TTC549 (cell line): ENCODE results near the gene SLC38A4.

ENCODE experiments used
- FAIRE-seq: peaks from 2 replicates; lab custom pipeline; 2012; peaks lifted over from hg19 to GRCh38; lab: Jason Lieb, UNC

The SLC38A4 gene

DNA sequence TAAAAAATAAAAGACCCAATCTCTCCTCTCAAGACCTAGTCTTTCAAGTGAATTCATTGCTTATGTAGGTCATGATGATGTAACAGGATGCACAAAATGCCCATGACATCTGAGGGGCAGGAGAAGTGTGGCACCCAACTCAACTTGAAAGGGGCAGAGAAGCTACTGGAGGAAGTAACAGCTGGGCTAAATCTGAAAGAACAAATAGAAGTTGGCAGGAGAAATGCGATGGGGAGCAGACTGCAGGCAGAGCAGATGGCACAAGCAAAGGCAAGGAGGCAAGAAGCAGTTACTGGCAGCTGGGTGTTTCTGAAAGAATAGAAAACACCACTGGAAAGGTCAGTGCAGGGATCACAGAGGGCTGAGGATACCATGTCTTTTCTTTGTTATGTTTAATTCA, 14.6 kb downstream of the SLC38A4 start:
- no peak for FAIRE-seq

DNA sequence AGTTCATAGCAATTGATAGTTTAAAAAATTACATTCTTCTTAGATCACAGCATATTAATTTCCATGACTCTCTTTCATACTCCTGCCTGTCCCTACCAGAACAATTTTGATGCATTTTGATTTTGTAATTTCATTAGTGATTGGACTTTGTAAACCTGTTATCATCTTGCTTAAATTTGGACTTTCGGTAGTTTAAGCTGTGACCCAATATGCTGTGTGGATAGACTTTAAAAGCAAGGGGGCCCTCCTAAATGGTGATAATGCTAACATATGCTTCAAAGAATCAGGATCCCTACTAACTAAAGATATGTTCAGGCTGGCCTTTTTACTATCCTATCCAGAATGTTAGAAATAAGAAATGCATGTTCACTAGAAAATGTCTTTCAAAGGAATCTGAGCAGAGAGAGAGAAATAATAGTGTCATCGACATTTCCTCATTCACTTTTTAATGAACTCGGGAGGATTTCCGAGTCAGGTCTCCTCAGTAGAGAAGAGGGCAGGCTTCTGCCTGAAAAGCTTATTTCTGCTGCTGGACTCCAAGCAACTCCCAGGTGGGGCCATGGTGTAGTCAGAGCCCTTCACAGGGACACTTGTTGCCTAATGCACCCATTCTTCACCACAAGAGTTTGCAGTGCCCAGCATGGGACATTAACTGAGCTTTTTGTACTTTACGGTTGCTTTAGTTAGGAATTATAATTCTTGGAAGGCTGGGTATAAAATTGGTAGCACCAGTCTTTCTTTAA, 16.7 kb downstream of the SLC38A4 start:
- no peak for FAIRE-seq

DNA sequence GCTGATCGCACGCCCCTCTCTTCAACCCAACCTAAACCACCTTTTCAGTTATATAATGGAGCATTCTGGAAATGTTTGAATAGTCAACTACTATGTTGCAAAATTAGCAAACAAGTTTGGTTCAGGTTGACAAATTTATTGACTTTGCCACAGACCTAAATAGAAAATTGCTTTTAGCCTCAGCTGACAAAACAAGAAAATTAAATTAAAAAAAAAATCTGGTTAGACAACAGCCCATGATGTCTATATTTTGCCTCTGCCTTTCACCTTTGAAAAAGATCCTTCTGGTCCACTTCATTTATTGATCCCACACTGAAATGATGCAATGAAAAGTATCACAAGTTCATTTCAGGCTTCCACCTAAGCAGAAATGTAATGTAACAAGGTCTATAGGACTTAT, 17.5 kb downstream of the SLC38A4 start:
- no peak for FAIRE-seq

DNA sequence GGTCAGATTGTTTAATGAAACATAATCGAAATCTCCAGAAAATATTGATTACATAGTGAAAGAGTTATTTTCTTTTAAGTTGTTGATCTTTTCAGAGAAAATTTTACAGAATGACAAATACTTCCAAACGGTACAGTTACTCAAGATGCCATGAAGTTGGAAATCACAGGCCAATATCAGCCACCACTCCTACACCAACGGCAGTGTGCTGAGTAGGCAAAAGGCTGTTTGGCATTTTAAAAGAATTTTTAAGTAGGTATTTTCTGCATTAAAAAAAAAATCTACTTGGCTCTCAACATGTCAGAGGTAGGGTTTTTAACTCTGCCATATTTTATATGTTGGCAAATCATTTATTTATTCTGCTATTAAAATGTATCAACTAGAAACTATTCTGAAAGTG, 21.7 kb downstream of the SLC38A4 start:
- FAIRE-seq: no peak

DNA sequence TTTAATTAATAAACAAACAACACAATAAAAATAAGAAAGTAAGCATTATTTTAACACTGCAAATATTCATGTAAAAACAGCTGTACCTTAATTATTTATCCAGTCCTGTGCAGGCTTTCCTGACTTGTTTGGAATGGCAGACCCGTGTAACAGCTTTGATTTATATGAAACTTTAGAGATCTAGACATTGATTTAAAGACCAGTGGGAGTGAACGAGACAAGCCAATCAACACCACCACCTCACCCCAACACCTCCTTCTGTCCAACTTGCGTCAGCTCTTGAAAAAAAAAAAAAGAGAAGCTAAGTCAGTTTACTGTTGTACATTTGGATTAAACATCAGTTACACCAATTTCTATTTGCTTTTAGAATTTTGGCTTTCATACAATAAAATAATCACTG, 22.3 kb downstream of the SLC38A4 start:
- FAIRE-seq: no peak

DNA sequence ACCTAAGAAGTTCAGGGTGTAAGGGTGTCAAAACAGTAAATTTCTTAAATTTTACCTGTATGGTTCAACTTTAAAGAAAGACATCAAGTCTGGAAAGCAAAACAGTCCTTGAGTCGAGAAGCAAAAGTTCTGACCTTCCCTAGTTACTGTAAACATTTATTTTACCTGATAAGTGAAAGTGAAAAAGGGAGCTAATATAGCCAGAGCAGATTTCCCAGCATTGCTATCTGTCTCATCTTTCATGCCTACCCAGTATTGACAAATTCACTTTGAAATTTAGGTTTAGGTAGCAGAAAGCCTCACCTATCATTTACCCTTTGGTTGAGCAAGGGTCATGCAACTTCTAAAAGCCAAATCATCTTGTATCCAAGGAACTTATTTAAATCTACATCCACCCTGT, 24.5 kb downstream of the SLC38A4 start:
- no peak for FAIRE-seq

DNA sequence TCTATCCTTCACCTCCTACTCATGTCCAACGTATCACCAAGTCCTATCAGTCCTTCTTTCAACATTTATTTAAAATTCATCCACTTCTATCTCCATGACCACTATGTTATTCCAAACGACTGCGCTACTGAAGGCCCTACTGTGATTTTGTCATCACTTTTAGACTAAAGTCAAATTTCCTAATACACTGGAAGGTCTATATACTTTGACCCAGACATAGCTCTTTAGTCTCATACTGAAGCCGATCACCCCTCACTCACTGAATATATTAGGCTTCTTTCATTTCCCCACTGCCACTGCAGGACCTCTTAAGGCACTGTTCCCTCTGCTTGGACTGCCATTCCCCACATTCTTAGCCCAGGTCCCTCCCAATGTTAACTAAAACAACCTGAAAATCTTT, 25.6 kb downstream of the SLC38A4 start:
- no peak for FAIRE-seq

DNA sequence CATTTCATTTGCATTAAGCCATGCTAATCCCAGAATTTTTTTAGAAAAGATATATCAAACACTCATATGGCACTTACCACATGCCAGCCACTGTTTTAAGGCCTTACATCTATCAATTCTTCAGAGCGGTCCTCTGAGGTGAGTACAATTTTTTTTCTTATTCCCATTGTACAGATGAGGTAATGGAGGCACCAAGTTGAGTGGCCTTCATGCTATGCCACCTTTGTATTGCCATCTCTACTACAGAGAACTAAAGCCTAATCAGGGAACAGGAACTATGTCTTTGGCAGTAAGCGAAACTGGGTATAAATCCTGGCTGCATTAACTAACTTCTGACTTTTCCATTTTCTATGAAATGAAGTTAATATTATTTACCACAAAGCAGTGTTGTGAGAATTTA, 27.1 kb downstream of the SLC38A4 start:
- no peak for FAIRE-seq

DNA sequence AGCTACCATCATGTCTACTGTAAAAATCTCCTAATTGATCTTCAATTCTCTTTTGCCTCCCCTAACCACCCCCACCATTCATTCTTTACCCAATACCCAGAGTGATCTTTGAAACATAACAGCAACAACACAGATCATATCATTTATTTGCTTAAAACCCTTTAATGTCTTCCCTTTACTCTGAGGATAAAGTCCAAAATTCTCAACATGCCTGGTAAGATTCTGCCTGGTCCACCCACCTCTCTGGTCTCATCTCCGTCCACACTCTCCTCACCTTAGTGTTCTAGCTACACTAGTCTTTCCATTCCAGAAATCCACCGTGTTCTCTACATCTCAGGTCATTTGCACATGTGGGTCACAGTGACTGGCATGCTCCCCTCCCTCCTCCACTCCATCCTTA, 27.7 kb downstream of the SLC38A4 start:
- FAIRE-seq: no peak

DNA sequence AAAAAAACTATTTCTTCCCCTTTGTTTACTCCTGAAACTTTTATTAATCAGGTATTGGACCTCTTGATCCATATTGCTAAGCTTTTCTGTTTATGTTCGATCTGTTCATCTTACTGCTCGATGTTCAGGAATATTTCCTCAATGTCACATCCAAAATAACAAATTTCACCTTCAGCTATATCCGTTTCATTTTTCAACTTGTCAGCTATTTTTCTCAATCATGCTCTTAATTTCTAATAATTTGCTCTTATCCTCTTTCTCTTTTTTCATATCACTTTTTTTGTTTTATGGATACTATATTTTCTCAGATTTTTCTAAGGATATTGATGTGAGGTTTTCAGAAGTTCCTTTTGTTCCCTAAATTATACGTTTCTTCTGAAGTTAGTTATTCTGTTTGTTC, 29.8 kb downstream of the SLC38A4 start:
- no peak for FAIRE-seq

DNA sequence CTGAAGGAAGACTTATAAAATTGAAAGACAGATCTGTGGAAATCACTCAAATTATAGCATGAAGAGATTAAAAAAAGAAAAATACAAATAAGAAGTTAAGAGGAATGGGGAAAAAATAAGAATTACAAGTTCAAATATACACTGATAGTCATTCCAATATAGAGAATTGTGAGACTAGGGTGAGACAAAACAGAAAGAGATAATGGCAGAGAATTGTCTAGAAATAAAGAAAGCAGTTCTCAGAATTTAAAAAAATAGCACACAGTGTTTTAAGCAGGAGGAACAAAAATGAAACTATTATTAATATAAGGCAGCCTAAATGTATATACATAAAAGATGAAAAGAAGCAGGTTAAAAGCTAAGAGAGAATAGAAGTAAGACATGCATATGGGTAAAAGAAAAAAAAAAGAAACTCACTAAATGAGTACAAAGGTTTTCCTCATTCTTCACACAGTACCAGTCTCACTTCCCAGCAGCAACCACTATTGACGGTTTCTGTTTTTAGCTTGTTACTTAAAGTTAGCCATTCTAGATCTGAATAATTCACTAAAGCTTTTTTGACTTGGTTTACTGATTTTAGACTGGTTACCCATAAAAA, 31.1 kb downstream of the SLC38A4 start:
- peak; percentile 19 for FAIRE-seq

DNA sequence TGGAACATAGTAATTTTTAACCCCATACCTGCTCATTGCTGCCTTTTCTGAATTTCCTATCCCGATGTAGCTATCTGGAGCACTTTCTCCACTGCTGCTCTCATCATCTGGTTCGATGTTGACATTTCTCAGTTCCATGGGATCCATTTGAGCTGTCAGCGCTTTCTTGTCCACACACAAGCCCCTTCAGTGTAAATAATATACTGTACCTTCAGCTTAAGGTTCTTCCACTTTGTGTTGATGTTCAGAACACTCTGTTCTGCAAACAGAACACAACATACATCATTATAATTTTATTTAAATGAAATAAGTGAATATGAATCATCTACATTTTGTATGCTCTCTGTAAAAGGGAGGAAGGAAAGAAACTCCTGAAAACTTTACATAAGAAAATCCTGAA, 32.9 kb downstream of the SLC38A4 start:
- FAIRE-seq: no peak

DNA sequence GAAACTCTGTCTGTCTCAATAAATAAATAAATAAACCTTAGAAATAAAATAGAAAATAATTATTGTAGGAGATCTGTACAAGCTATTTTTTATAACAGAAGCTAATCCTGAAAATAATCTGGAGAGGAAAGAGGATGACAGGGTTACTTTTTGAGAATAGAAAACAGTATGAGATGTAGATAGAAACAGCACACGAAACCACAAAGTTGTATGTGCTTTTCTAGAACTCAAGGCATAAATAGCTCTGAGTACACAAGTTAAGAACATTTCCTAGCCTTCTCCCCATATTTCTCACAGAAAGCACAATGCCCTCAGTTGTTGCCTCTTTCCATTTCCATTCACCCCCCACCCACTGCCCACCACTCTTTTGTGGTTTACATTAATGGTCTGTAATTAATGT, 35.7 kb downstream of the SLC38A4 start:
- FAIRE-seq: no peak

DNA sequence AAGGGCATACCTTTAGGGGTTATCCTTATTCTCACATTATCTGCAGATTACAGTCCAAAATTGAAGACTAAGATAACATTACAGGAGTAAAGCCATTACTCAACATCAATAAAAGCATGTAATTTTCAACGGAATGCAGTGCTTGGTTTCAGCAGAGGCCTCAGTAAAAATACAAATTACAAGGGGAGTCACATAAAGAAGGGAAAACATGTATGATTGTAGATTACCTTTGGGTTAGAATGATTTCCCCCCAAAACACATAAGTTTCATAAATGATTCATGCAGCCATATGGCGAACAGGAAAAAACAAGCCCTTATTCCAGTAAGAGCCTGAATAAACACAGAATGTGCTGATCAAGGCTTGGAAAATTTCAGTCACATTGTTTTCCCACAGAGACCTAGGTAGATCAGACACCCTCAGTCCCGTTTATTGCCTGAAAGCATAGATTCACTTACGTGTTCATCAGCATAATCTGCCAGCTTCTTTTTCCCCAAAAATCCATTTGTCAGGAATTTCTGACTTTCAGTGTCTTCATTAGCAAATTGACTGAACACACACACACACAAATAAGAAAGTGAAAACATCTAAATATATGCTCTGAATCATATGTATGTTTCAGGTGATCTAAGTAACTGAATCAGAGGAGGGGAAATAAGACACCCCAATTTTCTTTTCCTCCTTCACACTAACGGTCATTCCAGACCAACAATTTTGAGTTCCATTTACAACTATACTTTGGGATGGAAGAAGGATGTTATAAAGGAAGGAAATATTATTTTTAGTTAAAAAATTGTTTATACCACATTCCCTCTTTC, 37.5 kb downstream of the SLC38A4 start:
- FAIRE-seq: no peak

DNA sequence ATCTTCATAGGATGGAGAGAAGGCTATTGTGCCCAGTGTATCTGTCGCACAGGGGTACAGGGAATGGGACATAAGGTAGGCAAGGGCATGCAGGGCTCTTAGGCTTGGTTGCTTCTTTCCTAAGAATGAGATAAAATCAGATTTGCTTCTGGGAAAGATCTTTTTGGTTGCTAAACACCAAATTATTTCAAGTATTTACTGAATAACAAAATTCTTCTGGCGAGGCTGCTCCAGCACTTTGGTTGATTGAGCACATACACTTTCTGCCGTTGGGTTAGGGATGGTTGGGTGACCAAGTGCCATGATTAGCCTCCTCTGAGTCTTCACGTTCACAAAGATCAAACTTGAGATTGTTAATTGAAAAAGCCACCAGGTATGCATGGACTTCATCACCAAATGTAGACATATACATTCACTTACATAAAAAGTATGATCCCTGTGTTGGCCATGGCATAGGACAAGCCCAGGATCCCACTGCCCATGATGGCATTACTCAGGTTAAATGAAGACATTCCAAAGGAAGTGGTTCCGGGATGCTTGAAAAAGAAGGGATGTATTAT, 38.2 kb downstream of the SLC38A4 start:
- FAIRE-seq: no peak

DNA sequence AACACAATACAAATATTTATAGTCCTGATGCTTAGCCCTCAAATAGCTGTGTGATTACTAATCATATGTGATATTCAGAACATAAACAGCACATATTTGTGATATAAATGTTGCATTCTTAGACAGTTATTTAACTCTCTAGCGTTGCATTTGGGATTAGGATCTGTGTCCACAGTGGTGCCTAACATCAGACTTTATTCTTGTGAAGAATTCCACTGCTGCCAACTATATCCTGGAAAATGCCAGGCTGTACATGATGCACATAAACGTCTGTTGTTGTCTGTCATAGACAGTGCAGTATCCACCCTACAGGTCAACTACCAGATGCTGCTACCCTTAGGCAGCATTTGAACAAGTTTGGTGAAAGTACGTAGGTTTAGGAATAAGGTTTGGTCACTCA, 39.0 kb downstream of the SLC38A4 start:
- FAIRE-seq: no peak

DNA sequence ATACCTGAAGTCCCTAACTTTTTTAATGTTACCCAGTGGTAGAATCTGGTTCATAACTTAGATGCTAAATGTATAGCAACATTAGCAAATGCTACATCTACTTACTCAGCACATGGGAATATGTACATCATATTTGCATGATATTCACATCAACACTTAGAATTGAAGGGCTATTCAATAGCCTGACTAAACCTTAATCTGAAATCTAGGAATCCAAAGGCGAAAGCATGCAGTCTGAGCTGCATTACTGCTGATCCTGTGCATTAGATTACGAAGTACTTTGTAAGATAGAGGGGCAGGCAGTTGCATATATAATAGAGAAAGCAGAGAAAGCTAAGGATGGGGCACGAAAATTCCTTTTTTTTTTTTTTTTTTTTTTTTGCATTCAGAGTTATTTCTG, 40.4 kb downstream of the SLC38A4 start:
- no peak for FAIRE-seq

DNA sequence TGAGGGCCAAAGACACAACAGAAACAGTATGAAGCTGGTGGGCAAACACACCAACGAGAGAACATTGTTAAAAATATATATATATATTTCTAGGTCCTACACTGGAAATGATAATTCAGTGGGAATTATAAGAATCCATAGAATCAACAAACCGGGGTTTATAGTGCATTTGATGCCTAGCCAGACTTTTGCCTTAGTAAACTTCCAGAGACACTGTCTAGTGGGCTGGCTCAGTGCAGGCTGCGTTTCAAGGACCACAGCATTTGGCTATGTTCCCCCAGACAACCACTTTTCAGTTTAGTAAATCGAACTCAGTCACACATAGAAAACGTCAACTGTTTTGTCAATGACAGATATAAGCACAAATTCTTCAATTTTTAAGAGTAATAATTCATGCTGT, 41.9 kb downstream of the SLC38A4 start:
- FAIRE-seq: no peak

DNA sequence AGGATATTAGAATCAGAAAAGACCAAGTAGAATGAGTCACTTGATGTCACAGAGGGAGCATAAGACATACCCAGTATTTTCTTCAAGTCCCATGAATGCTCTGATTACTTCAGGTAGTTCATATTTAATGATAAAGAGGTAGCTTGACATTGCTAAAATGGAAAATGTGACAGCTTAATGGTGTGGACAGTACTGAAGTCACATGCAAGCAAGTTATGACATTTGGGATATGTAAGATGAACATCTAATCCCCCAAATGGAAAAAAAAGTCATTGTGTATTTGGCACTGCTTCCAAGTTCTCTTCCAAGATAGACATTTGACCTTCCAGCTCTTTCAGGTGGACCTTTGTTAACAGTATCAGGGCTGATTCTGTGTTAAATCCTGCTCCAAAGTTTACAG, 45.9 kb downstream of the SLC38A4 start:
- no peak for FAIRE-seq

DNA sequence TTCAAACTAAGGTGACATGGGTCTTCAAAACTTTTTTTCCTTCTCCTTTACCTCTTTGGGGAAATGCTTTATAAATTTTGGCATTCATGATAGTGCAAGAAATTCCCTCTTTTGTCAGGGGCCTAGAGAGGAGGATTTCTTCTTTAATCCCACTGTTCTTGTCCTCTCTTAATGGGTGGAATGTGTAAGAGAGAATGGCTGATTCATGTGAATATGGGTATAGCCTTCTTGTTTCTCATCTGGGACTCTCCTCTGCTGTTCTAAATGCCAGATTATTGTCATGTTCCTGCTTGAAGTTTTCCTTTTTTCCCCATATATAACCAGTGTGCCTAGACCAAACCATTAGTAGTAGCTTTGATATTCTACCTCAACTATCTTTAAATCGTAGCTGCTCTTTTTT, 46.7 kb downstream of the SLC38A4 start:
- FAIRE-seq: no peak

DNA sequence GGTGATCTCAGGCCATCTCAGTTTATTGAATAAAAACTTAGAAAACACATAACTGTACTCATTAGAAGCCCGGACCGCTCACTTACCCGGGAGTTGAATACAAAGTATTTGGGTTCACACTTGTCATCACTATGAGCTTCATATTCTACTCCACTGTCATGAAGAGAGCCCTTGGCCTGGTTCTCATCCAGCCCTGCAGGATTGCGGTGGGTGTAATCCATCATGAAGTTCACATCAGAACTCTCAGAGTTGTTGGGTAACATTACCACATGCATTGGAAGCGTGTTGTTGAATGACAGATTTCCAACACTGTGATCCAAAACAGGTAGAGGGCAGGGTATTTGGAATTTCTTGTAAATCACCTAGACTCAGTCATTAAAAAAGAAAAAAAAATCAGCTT, 47.4 kb downstream of the SLC38A4 start:
- FAIRE-seq: no peak

DNA sequence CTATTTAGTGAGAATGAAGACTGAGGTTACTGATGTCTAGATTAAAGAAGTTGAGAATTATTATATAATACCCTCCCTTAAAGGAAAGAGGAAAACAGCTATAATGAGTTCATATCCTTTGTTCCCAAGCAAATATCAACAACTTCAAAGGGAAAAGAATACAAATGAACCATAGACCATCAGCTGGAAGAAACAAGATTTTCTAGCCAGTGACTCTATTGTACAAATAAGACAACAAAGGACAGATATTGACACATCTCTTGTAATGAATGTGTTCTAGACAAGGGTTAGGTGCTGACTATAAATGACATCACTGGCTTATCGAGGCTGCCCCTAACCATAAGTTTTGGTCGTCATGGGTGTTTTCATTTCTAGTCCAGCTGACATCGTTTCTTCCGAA, 48.2 kb downstream of the SLC38A4 start:
- no peak for FAIRE-seq

DNA sequence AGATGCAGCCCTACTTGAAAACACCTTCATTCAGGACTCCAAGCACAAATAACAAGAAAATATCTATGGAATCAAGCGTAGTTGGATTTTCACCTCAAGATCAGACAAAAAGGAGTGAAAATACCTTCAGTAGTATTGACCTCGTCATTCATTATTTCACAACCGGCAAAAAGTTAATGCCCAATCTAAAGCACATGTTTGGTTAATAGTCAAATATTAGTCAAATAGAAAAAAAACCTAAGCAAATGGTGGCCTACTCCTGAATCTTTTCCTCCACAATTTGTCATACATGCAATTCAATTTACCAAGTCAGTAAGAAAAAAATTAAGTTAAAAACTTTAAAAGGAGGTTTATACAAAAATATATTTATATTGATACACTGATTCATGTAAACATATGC, 50.0 kb downstream of the SLC38A4 start:
- no peak for FAIRE-seq

DNA sequence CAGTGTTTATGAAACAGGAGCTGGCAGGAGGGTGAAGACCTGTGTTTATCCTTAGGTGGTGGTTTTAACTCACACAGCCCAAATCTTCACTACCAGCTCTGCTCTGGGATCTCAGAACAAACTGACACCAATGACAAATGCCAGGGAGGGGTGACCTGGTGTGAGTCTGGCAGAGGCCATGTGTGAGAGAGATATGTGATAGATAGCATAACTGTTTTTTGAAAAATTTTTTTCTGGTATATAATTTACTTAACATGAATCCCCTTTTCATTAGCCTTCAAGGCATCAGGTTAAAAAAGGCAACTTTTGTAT, 51.5 kb downstream of the SLC38A4 start:
- FAIRE-seq: no peak
